Measurements from ENCODE around the gene EMX1. TPM values are rescaled to one million over a fixed set of nuclear protein-coding genes. Genes with fewer than 3 reads are reported as not detected.

EMX1 gene
- total and polyA plus RNA-seq, 2 of the 13 experiments (the other 11 are each of a cell fraction or from before 2014, with no cell fraction given): 0.62 to 4.9 TPM

- TF ChIP-seq, protein P1, sequence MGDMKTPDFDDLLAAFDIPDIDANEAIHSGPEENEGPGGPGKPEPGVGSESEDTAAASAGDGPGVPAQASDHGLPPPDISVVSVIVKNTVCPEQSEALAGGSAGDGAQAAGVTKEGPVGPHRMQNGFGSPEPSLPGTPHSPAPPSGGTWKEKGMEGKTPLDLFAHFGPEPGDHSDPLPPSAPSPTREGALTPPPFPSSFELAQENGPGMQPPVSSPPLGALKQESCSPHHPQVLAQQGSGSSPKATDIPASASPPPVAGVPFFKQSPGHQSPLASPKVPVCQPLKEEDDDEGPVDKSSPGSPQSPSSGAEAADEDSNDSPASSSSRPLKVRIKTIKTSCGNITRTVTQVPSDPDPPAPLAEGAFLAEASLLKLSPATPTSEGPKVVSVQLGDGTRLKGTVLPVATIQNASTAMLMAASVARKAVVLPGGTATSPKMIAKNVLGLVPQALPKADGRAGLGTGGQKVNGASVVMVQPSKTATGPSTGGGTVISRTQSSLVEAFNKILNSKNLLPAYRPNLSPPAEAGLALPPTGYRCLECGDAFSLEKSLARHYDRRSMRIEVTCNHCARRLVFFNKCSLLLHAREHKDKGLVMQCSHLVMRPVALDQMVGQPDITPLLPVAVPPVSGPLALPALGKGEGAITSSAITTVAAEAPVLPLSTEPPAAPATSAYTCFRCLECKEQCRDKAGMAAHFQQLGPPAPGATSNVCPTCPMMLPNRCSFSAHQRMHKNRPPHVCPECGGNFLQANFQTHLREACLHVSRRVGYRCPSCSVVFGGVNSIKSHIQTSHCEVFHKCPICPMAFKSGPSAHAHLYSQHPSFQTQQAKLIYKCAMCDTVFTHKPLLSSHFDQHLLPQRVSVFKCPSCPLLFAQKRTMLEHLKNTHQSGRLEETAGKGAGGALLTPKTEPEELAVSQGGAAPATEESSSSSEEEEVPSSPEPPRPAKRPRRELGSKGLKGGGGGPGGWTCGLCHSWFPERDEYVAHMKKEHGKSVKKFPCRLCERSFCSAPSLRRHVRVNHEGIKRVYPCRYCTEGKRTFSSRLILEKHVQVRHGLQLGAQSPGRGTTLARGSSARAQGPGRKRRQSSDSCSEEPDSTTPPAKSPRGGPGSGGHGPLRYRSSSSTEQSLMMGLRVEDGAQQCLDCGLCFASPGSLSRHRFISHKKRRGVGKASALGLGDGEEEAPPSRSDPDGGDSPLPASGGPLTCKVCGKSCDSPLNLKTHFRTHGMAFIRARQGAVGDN (CRISPR knock-in tag; IDR thresholded peaks at IDR 0.05): peak; percentile 35
- TF ChIP-seq ZMAT3 (CRISPR knock-in tag; conservative IDR thresholded peaks at IDR 0.05) (no peak), SMAD1 (CRISPR knock-in tag; IDR thresholded peaks at IDR 0.05; ENCODE audit: borderline replicate concordance, low read depth) (0 out of 2 replicates have a peak, but pooled peaks have one; percentile 21), XRCC5 (optimal IDR thresholded peaks at IDR 0.05; ENCODE audit: low read length) (peak; percentile 68), THAP11 (CRISPR knock-in tag; IDR thresholded peaks at IDR 0.05) (0 out of 2 replicates have a peak, but pooled peaks have one; percentile 18), YY1 (IDR thresholded peaks at IDR 0.05; ENCODE audit: insufficient read depth, insufficient replicate concordance, low read depth, low read length) (peak; percentile 41), GPN1 (CRISPR knock-in tag; IDR thresholded peaks at IDR 0.05; ENCODE audit: borderline replicate concordance) (no peak), ATF1 (CRISPR knock-in tag; IDR thresholded peaks at IDR 0.05) (no peak), HMGXB4 (CRISPR knock-in tag; IDR thresholded peaks at IDR 0.05; ENCODE audit: borderline replicate concordance in 1 of 2, low read depth in 1 of 2) (peak in 1 of 2 experiments; percentile 61; a peak in 1 of 4 replicates), ZNF362 (CRISPR knock-in tag; IDR thresholded peaks at IDR 0.05; ENCODE audit: borderline replicate concordance) (no peak), HNRNPH1 (optimal IDR thresholded peaks at IDR 0.05; ENCODE audit: low read depth, low read length) (no peak)
- TF ChIP-seq, protein P2, sequence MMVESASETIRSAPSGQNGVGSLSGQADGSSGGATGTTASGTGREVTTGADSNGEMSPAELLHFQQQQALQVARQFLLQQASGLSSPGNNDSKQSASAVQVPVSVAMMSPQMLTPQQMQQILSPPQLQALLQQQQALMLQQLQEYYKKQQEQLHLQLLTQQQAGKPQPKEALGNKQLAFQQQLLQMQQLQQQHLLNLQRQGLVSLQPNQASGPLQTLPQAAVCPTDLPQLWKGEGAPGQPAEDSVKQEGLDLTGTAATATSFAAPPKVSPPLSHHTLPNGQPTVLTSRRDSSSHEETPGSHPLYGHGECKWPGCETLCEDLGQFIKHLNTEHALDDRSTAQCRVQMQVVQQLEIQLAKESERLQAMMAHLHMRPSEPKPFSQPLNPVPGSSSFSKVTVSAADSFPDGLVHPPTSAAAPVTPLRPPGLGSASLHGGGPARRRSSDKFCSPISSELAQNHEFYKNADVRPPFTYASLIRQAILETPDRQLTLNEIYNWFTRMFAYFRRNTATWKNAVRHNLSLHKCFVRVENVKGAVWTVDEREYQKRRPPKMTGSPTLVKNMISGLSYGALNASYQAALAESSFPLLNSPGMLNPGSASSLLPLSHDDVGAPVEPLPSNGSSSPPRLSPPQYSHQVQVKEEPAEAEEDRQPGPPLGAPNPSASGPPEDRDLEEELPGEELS (CRISPR knock-in tag; IDR thresholded peaks at IDR 0.05): no peak
- TF ChIP-seq, protein P3, sequence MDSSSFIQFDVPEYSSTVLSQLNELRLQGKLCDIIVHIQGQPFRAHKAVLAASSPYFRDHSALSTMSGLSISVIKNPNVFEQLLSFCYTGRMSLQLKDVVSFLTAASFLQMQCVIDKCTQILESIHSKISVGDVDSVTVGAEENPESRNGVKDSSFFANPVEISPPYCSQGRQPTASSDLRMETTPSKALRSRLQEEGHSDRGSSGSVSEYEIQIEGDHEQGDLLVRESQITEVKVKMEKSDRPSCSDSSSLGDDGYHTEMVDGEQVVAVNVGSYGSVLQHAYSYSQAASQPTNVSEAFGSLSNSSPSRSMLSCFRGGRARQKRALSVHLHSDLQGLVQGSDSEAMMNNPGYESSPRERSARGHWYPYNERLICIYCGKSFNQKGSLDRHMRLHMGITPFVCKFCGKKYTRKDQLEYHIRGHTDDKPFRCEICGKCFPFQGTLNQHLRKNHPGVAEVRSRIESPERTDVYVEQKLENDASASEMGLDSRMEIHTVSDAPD (CRISPR knock-in tag; IDR thresholded peaks at IDR 0.05): no peak
- TF ChIP-seq, protein P4, sequence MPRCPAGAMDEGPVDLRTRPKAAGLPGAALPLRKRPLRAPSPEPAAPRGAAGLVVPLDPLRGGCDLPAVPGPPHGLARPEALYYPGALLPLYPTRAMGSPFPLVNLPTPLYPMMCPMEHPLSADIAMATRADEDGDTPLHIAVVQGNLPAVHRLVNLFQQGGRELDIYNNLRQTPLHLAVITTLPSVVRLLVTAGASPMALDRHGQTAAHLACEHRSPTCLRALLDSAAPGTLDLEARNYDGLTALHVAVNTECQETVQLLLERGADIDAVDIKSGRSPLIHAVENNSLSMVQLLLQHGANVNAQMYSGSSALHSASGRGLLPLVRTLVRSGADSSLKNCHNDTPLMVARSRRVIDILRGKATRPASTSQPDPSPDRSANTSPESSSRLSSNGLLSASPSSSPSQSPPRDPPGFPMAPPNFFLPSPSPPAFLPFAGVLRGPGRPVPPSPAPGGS (CRISPR knock-in tag; IDR thresholded peaks at IDR 0.05): no peak
These were observed 17.6 kb downstream of the EMX1 start (continued) for GRCh38 chr2:72934683-72935610.

All from HepG2 (cell line).